ENCODE results near the gene DOK7.

DNA sequence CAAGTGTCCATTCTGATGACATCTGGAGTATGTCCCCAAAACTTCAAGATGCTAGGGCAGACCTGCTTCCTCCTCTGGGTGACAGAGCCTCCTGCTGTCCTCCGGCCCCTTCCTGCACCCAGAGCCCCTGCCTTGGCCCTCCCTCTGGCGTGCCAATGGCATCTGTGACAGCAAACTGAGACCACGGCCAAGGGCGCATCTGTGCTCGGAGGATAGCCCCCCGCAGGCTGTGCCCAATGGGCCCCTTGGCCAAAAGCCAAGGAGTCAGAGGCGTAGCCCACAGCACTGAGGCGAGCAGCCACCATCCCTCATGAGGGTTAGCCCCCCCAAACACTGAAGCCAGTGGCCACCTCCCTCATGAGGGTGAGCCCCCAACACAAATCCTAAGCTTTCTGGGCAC lies 61.2 kb downstream of the DOK7 start:
- TF ChIP-seq, protein P1, sequence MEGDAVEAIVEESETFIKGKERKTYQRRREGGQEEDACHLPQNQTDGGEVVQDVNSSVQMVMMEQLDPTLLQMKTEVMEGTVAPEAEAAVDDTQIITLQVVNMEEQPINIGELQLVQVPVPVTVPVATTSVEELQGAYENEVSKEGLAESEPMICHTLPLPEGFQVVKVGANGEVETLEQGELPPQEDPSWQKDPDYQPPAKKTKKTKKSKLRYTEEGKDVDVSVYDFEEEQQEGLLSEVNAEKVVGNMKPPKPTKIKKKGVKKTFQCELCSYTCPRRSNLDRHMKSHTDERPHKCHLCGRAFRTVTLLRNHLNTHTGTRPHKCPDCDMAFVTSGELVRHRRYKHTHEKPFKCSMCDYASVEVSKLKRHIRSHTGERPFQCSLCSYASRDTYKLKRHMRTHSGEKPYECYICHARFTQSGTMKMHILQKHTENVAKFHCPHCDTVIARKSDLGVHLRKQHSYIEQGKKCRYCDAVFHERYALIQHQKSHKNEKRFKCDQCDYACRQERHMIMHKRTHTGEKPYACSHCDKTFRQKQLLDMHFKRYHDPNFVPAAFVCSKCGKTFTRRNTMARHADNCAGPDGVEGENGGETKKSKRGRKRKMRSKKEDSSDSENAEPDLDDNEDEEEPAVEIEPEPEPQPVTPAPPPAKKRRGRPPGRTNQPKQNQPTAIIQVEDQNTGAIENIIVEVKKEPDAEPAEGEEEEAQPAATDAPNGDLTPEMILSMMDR (IDR thresholded peaks at IDR 0.05) = no peak
- no peak for TF ChIP-seq POLR2A (IDR thresholded peaks at IDR 0.05)
